Cortex of kidney (tissue), 1 donor: ENCODE measurements around the gene RHOBTB3.

ENCODE experiments used
- DNase-seq: peaks from one replicate; lab custom pipeline; 2025; lab: John Stamatoyannopoulos, UW

RHOBTB3 gene

GRCh38 chr5:95842854-95843544, 111.9 kb downstream of the RHOBTB3 start:
- DNase-seq = no peak

GRCh38 chr5:95843733-95844223, 112.6 kb downstream of the RHOBTB3 start:
- DNase-seq = no peak

- DNase-seq = no peak
These were observed 114.3 kb downstream of the RHOBTB3 start for GRCh38 chr5:95845391-95845790.
